HG02970 (cell line): Measurements from ENCODE around the gene ADRB1.

Experiments
- ATAC-seq: cut with Tn5 transposase; IDR thresholded peaks from one replicate; pipeline ENCODE4 v1.9.1; 2021; ENCODE audit warnings: mild to moderate bottlenecking, moderate library complexity, moderate number of reproducible peaks; ENCODE audit not compliant: unreplicated experiment, low FRiP score

The ADRB1 gene

DNA sequence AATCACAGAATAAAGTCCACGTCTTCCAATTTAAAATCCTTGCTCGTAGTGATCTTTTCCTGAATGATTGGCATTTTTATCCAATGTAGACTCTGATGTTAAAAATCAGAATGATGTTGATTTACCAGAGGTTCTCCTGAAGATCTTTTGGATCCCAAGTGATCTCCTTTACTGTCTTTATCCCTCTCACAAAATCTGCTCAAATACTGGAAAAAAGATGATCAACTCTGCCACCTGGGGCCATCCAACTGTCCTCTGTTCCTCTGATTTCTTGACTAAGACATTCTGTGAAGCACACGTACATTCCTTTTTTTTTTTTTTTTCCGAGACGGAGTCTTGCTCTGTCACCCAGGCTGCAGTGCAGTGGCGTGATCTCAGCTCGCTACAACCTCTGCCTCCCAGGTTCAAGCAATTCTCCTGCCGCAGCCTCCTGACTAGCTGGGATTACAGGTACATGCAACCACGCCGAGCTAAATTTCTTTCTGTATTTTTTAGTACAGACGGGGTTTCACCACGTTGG, 18.0 kb upstream of the ADRB1 start:
- no peak for ATAC-seq

DNA sequence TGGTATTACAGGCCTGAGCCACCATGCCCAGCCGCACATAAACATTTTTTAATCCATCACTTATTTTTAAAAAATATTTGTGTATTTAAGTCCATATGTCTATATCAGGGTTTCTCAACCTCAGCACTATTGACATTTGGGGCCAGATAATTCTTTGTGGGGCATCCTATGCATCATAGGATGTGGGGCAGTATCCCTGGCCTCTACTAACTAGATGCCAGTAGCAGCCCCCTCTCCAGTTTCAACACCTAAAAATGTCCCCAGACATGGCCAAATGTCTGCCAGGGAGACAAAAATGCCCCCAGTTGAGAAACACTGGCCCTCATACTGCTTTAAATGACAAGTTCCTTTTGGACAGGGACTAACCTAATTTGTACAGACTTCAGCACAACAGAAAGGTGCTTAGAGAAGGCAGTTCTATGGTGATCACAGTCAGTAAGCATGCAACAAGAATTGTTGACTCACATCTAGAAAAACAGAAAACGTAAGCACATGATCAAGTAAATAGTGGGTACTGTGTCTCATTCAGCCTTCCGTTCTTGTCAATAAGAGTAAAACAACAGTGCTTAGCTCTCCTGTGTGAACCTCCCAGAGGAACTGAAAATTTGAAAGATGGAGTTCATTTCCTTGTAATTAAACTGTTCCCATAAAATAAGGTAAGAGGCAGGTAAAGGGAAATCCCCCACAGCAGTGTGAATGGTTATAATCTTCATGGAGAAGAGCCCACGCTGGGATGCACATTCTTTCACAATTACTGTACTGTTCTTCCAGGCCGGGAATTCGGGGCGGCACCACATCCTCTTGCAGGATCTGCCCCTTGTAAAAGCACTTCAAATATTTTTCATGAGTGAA, 17.3 kb upstream of the ADRB1 start:
- no peak for ATAC-seq

DNA sequence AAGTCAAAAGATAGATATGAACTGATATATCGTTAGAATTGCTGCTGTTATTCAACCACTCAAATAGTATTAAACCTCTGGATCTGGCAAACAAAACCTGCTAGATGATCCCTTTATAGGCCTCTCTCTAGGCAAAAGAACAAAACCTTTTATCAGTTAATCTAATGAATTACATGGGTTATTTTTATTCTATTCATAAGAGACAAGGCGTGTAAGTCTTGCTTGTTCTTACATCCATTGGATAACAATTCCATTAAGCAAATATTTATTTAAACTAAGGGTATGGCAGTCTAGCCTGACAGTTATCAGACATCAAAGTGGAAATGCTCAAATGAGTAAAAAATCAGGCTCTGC, 16.6 kb upstream of the ADRB1 start:
- no peak for ATAC-seq

DNA sequence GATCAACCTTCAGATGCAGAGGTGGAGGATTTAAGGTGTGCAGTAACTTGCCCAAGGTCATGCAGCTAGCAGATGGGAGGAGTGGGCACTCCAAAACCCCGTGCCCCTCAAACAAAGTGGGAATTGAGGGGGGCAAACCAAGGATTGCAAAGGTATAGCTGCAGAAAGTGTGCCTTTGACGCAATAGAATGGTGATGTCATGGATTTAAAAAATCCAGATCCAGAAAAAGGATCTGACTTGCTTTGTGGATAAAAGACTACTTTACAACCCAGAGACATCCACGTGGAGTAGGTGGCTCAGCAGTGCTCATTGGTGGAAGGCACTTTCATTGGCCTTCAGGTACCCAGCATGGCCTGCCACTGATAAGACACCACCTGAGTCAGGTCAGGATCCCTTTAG, 15.7 kb upstream of the ADRB1 start:
- ATAC-seq, result no peak

DNA sequence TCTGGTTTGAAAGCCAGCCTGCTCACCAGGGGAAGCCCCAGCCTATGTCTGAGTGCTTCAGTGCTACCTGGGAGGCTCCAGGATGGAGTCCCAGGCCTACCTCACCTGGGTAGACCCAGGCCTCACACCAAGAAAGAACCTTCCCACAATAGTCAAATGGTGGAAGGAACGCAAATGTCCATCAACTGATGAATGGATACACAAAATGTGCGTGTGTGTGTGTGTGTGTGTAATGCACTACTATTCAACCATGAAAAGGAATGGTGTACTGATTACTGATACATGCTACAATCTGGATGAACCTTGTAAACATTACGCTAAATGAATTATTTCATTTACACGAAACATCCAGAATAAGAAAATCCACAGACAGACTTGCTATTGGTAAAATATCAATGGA, 15.2 kb upstream of the ADRB1 start:
- ATAC-seq, result no peak

DNA sequence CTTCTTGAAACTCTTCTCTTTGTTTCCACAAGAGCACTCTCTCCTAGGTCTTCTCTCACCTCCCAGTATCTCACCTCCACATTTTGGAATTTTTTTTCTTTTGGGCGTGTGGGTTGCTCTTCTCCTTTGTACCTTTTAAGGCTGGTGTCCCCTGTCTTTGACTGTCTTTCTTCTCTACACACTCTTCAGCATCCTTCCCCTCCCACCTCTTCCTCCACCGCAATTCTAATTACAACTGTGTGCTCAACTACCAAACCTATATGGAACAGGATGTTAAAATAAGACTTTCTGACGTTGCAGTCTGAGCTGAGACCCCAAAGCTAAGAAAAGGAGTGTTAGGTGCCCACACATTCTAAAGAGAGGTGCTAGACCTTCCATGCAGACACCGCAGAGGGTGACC, 14.0 kb upstream of the ADRB1 start:
- ATAC-seq, result no peak

DNA sequence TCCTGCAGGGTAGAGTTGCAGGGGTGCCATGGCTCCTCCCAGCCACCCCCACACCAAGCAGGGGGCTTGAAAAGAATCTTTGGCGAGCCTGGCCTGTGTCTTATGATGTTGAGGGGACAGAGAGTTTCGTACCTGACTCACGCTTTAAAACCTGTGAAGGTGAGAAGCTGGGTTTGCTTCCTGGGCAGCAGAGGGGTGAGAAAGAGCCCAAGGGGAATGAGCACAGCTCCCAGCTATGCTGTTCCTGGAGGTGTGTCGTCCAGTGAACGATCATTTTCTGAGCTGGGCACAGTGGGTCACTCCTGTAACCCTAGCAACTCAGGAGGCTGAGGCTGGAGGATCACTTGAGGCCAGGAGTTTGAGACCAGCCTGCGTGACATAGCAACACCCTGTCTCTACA, 13.5 kb upstream of the ADRB1 start:
- ATAC-seq, result no peak

DNA sequence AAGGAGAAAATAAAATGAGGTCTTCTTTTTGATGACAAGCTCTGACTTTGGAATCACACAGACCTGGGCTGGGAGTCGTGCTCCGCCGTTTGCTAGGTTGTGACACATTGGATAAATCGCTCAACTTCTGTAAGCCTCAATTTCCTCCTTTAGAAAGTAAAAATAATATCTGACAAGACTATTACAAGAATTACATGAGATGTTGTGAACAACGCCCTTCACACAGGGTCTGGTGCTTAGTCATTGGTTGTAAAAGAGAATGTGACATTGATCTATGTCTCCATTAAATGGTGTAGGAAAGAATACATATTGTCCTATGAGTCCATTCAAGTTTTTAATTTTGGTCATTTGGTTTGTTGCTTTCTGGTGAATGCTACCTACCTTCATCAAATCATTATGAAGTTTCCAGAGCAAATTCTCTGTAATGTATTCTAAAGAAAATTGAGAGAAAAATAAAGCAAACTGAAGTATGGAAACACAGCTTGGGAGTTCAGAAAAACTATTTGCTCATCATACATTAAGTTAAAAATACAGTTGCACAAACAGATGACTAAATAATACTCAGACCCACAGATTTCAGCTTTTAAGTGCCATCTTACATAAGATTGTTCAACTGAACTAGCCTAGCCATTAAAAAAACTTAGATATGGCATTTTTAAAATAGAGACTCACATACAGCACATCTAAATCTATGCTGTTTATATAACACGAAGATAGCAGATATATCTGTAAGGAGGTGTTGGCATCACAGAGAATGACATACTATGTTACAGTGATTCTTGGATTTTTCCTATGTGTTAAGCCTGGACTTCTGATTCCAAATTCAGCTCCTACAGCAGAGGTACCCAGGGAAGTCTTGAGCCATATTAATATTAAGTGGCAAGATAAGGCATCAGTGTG, 12.3 kb upstream of the ADRB1 start:
- no peak for ATAC-seq

DNA sequence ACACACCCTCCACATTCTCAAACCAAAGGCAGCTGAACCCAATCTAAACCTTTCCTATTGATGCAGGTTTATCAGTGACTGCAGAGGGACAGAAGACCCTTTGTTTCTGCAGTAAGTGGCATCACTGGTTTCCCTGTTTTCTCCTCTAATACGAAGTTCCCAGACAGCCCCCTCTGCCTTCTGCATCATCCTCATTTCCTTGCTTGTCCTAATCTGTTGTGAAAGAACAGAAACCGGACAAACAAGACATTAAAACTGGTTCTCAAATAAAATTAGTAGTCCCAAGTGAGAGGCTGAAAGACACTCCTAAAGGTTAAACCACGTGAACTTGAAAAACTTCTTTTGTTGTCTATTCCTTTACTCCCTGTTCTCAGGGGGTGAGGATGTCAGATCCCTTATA, 10.1 kb upstream of the ADRB1 start:
- ATAC-seq, result no peak

DNA sequence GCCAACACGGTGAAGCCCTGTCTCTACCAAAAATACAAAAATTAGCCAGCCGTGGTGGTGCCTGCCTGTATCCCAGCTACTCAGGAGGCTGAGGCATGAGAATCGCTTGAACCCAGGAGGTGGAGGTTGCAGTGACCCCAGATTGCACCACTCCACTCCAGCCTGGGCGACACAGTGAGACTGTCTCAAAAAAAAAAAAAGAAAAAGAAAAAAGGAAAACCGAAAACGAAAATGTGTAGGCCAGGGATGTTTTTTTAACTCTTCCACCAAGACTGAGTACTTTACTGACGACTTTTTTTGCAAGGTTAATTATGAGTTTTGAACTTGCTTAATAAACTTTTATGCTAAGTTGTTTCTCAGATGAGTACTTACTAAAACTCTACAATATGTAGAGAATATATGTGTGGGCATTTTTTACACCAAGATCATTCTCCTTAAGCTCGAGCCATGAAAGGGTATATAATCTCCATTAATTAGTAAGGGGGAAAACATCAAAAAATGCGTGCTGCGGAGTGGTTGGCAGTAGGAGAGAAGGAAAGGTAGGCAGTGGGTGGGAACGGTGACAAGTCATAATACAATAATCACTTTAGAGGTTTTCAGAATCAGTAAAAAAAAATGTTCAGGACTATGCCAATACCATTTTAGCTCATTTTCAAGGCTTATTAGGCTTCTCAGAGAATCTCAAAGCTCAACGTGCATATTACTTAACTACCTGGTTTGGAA, 8.6 kb upstream of the ADRB1 start:
- no peak for ATAC-seq

DNA sequence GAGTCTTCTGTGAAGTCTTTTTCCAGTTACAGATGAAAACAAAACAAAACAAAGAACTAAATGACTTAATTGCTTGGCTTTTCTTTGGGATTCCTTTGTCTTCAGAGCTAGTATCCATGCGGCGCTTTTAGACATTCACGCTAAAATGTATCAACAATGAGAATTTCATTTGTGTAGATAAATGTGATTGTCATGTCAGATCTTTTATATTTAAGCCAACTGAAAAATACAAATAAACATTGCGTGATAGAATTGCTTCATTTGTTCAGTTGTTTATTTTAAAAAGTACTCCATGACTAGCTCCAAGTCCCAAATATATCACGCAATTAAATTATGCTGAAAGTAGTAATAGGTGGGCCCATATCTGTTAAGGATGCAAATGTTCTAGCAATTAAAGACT, 7.9 kb upstream of the ADRB1 start:
- no peak for ATAC-seq

DNA sequence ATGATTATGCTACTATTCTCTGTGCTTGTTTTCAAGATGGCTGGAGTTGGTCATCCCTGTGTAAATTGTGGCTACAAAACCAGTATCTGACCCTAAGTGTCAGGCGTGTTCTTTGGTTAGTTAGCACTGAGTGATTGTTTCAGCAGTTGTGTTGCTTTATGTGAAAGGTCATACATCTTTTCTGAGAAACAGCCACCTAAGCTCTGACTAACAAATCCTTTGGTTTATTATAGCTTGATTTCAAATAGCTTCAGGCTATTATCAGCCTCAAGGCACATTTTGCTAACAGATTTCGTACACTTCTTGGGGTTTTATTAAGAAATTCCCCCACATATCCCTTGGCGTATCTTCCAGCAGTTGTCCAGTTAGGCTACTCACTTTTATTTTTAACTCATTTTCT, 4.8 kb upstream of the ADRB1 start:
- ATAC-seq, result no peak

DNA sequence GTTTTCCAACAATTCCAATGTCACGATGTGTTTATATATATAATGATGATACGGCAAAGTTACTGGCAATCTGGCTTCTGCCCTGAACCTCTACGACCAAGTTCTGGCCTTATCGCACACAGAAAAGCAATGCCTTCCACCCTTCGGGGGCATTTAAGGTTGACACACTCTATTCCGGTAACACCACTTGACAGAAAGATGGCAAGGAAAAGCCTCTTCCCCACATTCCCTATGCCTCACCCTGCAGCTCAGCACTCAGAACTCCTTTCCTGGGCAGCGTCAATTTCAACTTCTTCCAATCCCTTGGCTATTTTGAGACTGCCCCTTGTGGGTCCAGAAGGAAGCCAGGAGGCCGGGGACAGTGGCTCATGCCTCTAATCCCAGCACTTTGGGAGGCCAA, 2.5 kb upstream of the ADRB1 start:
- ATAC-seq, result no peak

DNA sequence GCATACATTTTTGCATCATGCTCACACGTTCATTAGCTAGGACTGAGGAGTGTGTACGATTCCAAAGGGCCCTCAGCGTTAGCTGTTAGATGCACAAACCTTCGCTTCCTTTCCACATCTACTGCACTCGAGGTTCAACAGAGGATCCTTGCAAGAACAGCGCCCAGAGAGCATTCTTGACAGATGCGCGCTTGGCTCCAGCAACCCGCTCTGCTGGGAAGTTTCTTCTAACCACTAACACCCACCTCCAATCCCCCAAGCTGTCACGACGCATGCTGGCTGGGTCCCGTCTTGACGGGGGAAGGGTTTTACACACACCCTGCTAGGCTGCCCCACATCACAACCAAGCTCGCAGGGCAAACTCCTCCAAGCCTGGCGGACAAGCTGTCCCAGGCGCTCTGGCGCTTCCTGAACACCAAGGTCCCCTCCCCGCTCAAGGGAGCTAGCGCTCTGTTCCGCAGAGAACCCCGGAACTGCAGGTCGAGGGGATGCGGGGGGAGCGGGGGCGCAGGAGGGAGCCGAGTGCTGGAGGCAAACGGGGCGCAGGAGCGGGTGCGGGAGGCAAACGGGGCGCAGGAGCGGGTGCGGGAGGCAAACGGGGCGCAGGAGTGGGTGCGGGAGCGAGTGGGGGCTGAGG, 653 bp upstream of the ADRB1 start:
- ATAC-seq, result no peak

DNA sequence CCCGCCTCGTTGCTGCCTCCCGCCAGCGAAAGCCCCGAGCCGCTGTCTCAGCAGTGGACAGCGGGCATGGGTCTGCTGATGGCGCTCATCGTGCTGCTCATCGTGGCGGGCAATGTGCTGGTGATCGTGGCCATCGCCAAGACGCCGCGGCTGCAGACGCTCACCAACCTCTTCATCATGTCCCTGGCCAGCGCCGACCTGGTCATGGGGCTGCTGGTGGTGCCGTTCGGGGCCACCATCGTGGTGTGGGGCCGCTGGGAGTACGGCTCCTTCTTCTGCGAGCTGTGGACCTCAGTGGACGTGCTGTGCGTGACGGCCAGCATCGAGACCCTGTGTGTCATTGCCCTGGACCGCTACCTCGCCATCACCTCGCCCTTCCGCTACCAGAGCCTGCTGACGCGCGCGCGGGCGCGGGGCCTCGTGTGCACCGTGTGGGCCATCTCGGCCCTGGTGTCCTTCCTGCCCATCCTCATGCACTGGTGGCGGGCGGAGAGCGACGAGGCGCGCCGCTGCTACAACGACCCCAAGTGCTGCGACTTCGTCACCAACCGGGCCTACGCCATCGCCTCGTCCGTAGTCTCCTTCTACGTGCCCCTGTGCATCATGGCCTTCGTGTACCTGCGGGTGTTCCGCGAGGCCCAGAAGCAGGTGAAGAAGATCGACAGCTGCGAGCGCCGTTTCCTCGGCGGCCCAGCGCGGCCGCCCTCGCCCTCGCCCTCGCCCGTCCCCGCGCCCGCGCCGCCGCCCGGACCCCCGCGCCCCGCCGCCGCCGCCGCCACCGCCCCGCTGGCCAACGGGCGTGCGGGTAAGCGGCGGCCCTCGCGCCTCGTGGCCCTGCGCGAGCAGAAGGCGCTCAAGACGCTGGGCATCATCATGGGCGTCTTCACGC, 825 bp downstream of the ADRB1 start:
- ATAC-seq, result no peak

DNA sequence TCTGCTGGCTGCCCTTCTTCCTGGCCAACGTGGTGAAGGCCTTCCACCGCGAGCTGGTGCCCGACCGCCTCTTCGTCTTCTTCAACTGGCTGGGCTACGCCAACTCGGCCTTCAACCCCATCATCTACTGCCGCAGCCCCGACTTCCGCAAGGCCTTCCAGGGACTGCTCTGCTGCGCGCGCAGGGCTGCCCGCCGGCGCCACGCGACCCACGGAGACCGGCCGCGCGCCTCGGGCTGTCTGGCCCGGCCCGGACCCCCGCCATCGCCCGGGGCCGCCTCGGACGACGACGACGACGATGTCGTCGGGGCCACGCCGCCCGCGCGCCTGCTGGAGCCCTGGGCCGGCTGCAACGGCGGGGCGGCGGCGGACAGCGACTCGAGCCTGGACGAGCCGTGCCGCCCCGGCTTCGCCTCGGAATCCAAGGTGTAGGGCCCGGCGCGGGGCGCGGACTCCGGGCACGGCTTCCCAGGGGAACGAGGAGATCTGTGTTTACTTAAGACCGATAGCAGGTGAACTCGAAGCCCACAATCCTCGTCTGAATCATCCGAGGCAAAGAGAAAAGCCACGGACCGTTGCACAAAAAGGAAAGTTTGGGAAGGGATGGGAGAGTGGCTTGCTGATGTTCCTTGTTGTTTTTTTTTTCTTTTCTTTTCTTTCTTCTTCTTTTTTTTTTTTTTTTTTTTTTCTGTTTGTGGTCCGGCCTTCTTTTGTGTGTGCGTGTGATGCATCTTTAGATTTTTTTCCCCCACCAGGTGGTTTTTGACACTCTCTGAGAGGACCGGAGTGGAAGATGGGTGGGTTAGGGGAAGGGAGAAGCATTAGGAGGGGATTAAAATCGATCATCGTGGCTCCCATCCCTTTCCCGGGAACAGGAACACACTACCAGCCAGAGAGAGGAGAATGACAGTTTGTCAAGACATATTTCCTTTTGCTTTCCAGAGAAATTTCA, 1.7 kb downstream of the ADRB1 start:
- no peak for ATAC-seq

DNA sequence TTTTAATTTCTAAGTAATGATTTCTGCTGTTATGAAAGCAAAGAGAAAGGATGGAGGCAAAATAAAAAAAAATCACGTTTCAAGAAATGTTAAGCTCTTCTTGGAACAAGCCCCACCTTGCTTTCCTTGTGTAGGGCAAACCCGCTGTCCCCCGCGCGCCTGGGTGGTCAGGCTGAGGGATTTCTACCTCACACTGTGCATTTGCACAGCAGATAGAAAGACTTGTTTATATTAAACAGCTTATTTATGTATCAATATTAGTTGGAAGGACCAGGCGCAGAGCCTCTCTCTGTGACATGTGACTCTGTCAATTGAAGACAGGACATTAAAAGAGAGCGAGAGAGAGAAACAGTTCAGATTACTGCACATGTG, 2.4 kb downstream of the ADRB1 start:
- no peak for ATAC-seq

DNA sequence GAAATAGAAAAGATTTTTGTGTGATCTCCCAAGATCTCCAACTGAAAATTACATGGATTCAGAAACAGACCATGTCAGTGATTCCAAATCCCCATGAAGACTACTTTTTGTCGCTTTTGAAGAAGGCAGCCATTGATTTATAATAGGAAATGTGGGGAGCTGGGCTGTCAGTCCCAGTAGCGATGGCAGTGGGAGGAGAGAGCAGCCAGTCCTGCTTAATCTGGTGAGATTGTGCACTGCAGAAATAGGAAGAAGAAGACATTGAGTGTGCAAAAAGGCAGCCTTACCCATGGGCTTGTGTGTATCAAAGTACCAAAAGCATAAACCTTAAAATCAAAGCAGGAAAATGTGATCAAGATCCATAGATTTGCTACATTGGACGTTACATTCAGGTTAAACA, 4.8 kb downstream of the ADRB1 start:
- no peak for ATAC-seq
